ENCODE measurements around the gene SHC2.

SHC2 gene

GRCh38 chr19:374183-374885, 86.5 kb downstream of the SHC2 start:
- no peak for DNase-seq (ENCODE audit: low read depth in 2 of 2, low spot score in 1 of 2)

- DNase-seq (ENCODE audit: low read depth in 2 of 2, low spot score in 1 of 2) = no peak
These were observed 87.2 kb downstream of the SHC2 start for GRCh38 chr19:373391-374182.

GRCh38 chr19:372306-372890, 88.4 kb downstream of the SHC2 start:
- DNase-seq (ENCODE audit: low read depth in 2 of 2, low spot score in 1 of 2) = no peak

GRCh38 chr19:371501-372168, 89.2 kb downstream of the SHC2 start:
- DNase-seq (ENCODE audit: low read depth in 2 of 2, low spot score in 1 of 2) = no peak

GRCh38 chr19:370641-371330, 90.0 kb downstream of the SHC2 start:
- DNase-seq (ENCODE audit: low read depth in 2 of 2, low spot score in 1 of 2) = no peak

- no peak for DNase-seq (ENCODE audit: low read depth in 2 of 2, low spot score in 1 of 2)
These were observed 91.0 kb downstream of the SHC2 start for GRCh38 chr19:369876-370275.

GRCh38 chr19:369256-369655, 91.6 kb downstream of the SHC2 start:
- DNase-seq (ENCODE audit: low read depth in 2 of 2, low spot score in 1 of 2) = no peak

- DNase-seq (ENCODE audit: low read depth in 2 of 2, low spot score in 1 of 2) = no peak
These were observed 92.2 kb downstream of the SHC2 start for GRCh38 chr19:368630-369024.

- no peak for DNase-seq (ENCODE audit: low read depth in 2 of 2, low spot score in 1 of 2)
These were observed 92.7 kb downstream of the SHC2 start for GRCh38 chr19:367963-368629.

- no peak for DNase-seq (ENCODE audit: low read depth in 2 of 2, low spot score in 1 of 2)
These were observed 93.3 kb downstream of the SHC2 start for GRCh38 chr19:367561-367960.

- no peak for DNase-seq (ENCODE audit: low read depth in 2 of 2, low spot score in 1 of 2)
These were observed 93.9 kb downstream of the SHC2 start for GRCh38 chr19:366951-367350.
